Loucy (cell line): ENCODE data around the gene PRKCG.

Experiments used
- H2AFZ ChIP-seq: fragments of 200-600 bp; sonication (generic); 2 replicates; pipeline ENCODE4 v1.6.0; 2016; ENCODE audit warnings: antibody characterized with exemption, mild to moderate bottlenecking, low read length, moderate library complexity
- H3F3A ChIP-seq: fragments of 200-600 bp; 2 replicates; pipeline ENCODE4 v1.6.0; 2016; ENCODE audit warnings: antibody characterized with exemption, low read depth, mild to moderate bottlenecking
- H3K27me3 ChIP-seq: fragments of 200-600 bp; sonication (generic); 2 replicates; pipeline ENCODE4 v1.6.1; 2014; ENCODE audit warnings: low read length, mild to moderate bottlenecking; ENCODE audit not compliant: insufficient read depth, poor library complexity, severe bottlenecking
- H3K36me3 ChIP-seq: fragments of 200-600 bp; sonication (generic); 2 replicates; pipeline ENCODE4 v1.6.1; 2016; ENCODE audit warnings: low read length; ENCODE audit not compliant: insufficient read depth
- H3K4me1 ChIP-seq: fragments of 200-600 bp; sonication (generic); 2 replicates; pipeline ENCODE4 v1.5.1; 2014; ENCODE audit warnings: low read length, mild to moderate bottlenecking; ENCODE audit not compliant: insufficient read depth, poor library complexity, severe bottlenecking
- H3K4me2 ChIP-seq: fragments of 200-600 bp; sonication (generic); 2 replicates; pipeline ENCODE4 v1.6.0; 2014; ENCODE audit warnings: antibody characterized with exemption, low read length, low read depth, mild to moderate bottlenecking; ENCODE audit not compliant: poor library complexity, severe bottlenecking
- H3K4me3 ChIP-seq: fragments of 200-600 bp; sonication (generic); 2 replicates; pipeline ENCODE4 v1.5.1; 2014; ENCODE audit warnings: low read length, mild to moderate bottlenecking, mixed read lengths; ENCODE audit not compliant: poor library complexity, severe bottlenecking
- H3K79me2 ChIP-seq: fragments of 200-600 bp; sonication (generic); 2 replicates; pipeline ENCODE4 v1.6.1; 2014; ENCODE audit warnings: low read length; ENCODE audit not compliant: insufficient read depth
- H3K9ac ChIP-seq: fragments of 200-600 bp; sonication (generic); 2 replicates; pipeline ENCODE4 v1.6.0; 2014; ENCODE audit warnings: mild to moderate bottlenecking, low read depth, low read length, moderate library complexity; ENCODE audit not compliant: poor library complexity, severe bottlenecking
- H3K9me2 ChIP-seq: fragments of 200-600 bp; sonication (generic); replicated peaks from 2 replicates; pipeline ENCODE4 v1.6.1; 2016; ENCODE audit warnings: low read depth, low read length, mixed read lengths
- H3K9me3 ChIP-seq: fragments of 200-600 bp; sonication (generic); 2 replicates; pipeline ENCODE4 v1.6.1; 2014; ENCODE audit warnings: mild to moderate bottlenecking, antibody characterized with exemption, low read length, low read depth; ENCODE audit not compliant: insufficient read depth
- H4K20me1 ChIP-seq: fragments of 200-600 bp; sonication (generic); 2 replicates; pipeline ENCODE4 v1.6.0; 2014; ENCODE audit warnings: antibody characterized with exemption, low read length, mild to moderate bottlenecking; ENCODE audit not compliant: insufficient read depth, poor library complexity, severe bottlenecking
- CTCF ChIP-seq: fragments of 200-600 bp; sonication (generic); conservative IDR thresholded peaks from 2 replicates; pipeline ENCODE4 v1.5.1; 2014; ENCODE audit warnings: mild to moderate bottlenecking, antibody characterized with exemption, low read length
- EZH2phosphoT487 ChIP-seq: fragments of 200-600 bp; IDR thresholded peaks from 2 replicates; pipeline ENCODE4 v1.6.1; 2018; ENCODE audit warnings: antibody characterized with exemption, mild to moderate bottlenecking, moderate library complexity, borderline replicate concordance

PRKCG gene

GRCh38 chr19:53883231-53883661, 1.2 kb downstream of the PRKCG start:
- H3K9me3 ChIP-seq, result no peaks in the 10 kb centered on the region
- no peak overlapping the region for H2AFZ ChIP-seq
- no peaks in the 10 kb centered on the region for H3F3A ChIP-seq
- TF ChIP-seq CTCF, result no peak
- no peak for TF ChIP-seq EZH2phosphoT487
- no peaks in the 10 kb centered on the region for H3K36me3 ChIP-seq
- H3K4me3 ChIP-seq, result no peak overlapping the region
- H3K27me3 ChIP-seq, result peaks cover 17% of the 10 kb centered on the region
- peaks cover 28% of the 10 kb centered on the region for H3K4me1 ChIP-seq
- H4K20me1 ChIP-seq, result no peaks in the 10 kb centered on the region
- H3K9me2 ChIP-seq, result no peaks in the 10 kb centered on the region
- no peak overlapping the region for H3K4me2 ChIP-seq
- H3K9ac ChIP-seq, result no peak overlapping the region
- no peaks in the 10 kb centered on the region for H3K79me2 ChIP-seq

GRCh38 chr19:53883741-53884140, 1.7 kb downstream of the PRKCG start:
- Histone ChIP-seq H3K9me3 (no peaks in the 10 kb centered on the region), H3K9me2 (no peaks in the 10 kb centered on the region), H3K9ac (no peak overlapping the region), H3F3A (no peaks in the 10 kb centered on the region), H3K4me3 (no peak overlapping the region), H3K27me3 (peaks cover 17% of the 10 kb centered on the region), H4K20me1 (no peaks in the 10 kb centered on the region), H2AFZ (no peak overlapping the region), H3K36me3 (no peaks in the 10 kb centered on the region), H3K4me1 (peaks cover 28% of the 10 kb centered on the region), H3K4me2 (no peak overlapping the region), H3K79me2 (no peaks in the 10 kb centered on the region)
- TF ChIP-seq EZH2phosphoT487 (no peak), CTCF (no peak)

- H3K9me2 ChIP-seq, result no peaks in the 10 kb centered on the region
- no peaks in the 10 kb centered on the region for H3F3A ChIP-seq
- no peak overlapping the region for H3K4me2 ChIP-seq
- no peaks in the 10 kb centered on the region for H4K20me1 ChIP-seq
- no peaks in the 10 kb centered on the region for H3K9me3 ChIP-seq
- no peaks in the 10 kb centered on the region for H3K79me2 ChIP-seq
- H2AFZ ChIP-seq, result no peak overlapping the region
- H3K4me1 ChIP-seq, result peaks cover 24% of the 10 kb centered on the region
- TF ChIP-seq CTCF (no peak), EZH2phosphoT487 (no peak)
- no peaks in the 10 kb centered on the region for H3K36me3 ChIP-seq
- no peak overlapping the region for H3K4me3 ChIP-seq
- H3K9ac ChIP-seq, result no peak overlapping the region
- H3K27me3 ChIP-seq, result peaks cover 17% of the 10 kb centered on the region
Measured at GRCh38 chr19:53884256-53884655, 2.3 kb downstream of the PRKCG start.
